GM19238 (cell line): ENCODE results near the gene CRACR2B.

Experiments used
- DNase-seq: peaks from one replicate; pipeline ENCODE4 v3.0.0; 2011; ENCODE audit warnings: low spot score; ENCODE audit not compliant: insufficient read length

CRACR2B gene

DNA sequence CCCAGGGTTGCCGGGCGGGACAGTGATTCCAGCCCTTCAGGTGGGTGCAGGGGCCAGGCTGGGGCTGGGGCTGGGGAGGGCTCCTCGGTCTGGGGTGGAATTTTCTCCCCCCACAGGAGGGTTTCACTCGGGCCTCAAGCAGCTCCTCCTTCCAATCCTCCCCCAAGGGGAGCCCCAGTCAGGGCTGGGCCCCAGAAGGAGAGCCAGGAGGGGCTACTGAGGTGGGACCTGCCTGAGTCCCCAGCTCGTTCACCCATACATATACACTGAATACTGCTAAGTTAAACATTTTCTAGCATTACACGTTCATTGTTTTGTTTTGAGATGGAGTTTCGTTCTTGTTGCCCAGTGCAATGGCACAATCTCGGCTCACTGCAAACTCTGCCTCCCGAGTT is 1.5 kb upstream of the CRACR2B start:
- no peak for DNase-seq

DNA sequence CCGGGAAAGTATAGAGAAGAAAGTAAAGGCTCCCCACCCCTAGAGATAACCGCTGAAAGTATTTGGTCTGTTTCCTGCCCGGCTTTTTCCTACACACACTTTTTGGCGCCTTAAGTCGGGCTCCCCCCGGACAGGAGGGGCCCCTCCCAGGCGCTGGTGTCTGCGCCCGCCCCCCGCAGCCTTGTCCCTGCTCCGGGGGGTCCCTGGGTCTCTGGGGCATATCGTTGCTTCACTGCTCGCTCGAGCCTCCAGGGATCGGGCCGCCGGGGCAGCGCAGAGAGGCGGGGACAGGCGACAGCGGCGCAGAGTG is 928 bp upstream of the CRACR2B start:
- no peak for DNase-seq

DNA sequence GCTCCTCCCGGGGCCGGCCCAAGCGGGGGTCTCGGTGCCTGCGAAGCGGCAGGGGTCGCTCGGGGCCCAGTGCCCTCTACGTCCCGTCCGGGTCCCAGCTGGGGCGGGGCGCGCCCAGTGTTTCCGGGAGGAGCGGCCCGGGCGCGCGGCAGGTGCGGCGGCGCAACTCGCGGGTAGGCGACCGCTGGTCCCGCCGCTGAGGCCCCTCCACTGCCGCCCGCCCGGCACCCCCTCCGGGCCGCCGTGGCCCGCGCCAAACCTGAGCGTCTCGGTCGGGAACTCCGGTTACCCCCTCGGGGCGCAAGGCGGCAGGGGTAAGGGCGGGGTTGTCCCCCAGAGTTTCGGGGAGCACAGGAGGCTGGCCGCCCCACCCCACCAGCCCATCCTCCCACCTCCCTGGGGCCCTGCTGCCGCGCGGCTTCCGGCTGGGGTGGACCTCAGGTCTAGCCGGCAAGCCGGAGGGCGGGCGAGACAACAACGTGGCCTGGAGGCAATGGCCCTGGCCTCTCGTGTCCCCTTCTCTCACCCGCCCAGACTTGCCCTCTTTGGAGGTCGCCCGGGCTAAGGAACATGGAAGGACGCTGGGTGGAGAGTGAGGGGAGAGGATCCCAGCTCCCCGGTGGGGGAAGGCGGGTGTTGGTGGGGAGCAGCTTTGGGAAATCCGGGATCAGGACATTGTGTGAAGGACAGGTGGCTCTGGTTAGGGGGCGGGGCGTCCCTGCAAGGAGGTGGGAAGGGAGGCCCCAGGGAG is 398 bp upstream of the CRACR2B start:
- DNase-seq = peak; percentile 70

DNA sequence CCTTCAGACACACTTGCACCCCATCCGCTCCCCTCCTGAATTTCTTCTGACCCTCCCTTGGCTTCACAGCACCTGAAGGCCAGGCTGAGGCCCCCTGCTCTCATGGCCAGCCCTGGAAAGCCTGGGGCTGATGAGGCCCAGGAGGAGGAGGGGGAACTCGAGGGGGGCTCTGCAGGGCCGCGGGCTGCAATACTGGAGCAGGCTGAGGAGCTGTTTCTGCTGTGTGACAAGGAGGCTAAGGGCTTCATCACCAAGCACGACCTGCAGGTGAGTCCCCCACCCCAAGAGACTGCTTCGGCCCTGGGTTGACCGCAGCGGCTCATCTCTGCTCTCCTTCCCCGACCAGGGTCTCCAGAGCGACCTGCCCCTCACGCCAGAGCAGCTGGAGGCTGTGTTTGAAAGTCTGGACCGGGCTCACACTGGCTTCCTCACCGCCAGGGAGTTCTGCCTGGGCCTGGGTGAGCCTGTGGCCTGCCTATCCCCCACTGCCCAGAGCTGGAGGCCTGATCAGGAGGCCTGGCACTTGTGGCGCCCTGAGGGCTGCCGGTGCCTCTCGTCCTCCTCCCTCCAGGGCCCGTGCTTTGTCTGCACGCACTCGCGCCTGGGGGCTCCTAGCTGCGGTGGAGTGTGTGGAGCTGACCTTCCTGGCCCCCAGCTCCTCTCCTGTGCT is 922 bp downstream of the CRACR2B start:
- no peak for DNase-seq

DNA sequence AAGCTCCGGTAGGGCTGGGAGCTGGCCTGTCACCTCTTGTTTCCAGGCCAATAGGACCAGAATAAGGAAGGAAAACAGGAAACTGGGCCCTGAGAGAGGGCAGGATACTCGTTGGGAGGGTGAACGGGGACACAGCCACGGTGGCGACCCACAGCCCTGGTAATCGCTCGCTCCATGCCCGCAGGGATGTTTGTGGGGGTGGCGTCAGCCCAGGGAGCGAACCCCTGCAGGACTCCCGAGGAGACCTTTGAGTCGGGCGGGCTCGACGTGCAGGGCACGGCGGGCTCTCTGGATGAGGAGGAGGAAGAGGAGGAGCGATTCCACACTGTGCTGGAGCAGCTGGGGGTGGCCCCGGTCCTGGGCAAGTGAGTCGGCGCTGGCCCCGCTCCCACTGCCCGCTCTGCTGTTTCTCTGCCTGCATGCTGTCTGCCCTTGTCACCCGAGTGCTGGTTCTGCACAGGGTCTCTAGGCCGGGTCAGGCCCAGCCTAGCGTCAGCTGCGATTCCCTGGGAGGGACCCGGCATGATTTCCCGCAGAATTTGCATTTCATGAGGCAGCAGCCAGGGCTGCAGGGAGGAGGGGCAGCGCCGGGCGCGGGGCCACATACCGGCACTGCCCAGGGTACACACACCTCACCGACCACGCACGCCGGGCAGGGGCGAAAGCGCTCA is 1.6 kb downstream of the CRACR2B start:
- DNase-seq = no peak

DNA sequence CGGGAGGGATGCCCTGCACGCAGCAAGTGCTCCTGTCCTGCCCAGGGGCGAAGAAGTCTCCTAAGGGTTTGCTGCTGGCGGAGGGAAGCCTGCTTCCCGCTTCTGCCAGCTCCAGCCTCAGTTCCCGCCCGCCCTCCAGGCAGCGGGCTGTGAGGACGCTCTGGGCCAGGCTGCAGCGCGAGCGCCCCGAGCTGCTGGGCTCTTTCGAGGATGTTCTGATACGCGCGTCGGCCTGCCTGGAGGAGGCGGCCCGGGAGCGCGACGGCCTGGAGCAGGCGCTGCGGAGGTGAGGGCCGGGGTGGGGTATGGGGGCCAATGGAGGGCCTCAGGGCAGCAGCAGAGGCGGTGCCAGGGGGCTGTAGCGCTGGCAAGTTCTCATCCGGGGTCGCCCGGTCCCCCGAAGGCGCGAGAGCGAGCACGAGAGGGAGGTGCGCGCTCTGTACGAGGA is 2.2 kb downstream of the CRACR2B start:
- no peak for DNase-seq

DNA sequence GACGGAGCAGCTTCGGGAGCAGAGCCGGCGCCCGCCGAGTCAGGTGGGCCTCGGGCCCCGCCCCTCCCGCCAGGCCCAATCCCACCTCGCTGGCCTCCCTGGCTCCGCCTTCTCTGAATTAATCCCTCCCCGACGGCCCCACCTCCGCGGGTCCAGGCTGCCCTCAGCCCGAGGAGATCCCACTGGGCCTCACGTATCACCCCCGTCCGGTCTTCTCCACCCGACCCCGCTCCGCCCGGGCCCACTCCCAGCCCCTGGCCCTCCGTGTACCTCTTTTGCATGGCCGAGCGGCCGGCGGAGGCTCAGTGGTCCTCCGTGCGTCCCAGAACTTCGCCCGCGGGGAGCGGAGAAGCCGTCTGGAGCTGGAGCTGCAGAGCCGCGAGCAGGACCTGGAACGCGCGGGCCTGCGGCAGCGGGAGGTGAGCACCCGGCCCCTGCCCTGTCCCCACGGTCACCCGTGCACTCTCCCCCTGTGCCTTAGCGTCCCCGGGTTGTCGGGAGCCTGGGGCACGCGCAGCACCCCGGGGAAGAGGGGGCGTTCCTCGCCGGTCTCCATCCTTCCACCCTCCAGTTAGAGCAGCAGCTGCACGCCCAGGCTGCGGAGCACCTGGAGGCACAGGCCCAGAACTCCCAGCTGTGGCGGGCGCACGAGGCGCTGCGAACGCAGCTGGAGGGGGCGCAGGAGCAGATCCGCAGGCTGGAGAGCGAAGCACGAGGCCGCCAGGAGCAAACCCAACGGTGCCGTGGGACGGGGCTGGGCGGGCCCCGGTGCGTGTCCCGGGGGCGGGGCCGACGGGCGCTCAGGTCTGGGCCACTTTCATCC is 2.8 kb downstream of the CRACR2B start:
- peak; percentile 84 for DNase-seq

DNA sequence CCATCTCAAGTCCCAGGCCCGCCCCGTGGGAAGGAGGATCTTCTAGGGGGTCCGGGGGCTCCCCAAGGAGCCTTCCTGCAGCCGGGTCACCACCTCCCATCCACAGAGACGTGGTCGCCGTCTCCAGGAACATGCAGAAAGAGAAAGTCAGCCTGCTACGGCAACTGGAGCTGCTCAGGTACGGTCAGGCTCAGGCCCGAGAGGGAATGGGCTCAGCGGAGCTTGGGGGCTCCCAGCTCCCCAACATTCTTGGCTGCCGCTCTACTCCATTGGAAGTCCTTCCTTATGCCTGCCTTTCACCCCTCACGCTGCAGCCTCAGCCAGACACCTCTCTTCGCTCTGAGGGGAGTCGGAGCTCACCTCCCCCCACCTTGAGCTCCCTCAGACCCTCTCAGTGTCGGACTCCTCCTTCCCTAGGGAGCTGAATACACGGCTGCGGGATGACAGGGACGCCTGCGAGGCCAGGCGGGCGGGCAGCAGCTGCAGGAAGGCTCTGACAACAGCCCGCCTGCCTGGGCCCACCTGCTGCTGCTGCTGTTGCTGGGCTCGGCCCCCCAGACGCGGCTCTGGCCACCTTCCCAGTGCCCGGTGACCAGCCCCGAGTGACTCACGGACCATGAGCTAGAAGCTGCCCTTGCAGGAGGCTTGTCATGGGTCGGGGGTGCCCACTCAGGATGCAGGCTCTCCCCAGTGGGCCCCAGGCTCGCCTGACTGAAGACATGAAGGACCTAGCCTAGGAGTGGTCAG is 3.6 kb downstream of the CRACR2B start:
- DNase-seq = no peak

DNA sequence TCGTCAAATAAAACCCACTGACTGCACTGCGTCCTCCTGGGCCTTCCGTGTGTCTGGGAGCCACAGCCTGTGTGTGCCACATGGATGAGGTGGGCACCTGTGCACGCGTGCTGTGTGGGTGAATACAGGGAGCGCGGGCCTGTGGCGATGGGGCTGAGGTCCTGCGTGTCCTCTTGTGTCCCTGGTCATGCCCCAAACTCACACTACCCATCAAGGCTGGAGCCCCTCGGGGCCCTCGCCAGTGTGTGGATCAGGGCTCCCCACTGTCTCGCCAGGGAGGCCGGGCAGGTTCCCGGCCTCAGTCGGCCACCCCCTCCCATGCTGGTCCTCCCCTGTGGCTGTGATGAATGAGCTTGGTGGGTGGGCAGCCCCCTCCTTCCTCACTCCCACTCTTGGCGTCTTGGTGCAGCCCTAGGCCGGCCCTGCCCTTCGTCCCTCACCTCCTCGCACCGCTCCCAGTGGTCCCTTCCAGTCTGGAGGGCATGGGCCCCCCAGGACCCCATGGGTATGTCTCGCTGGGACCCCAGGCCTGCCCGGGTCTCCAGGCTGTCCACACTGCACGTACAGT is 4.3 kb downstream of the CRACR2B start:
- no peak for DNase-seq

DNA sequence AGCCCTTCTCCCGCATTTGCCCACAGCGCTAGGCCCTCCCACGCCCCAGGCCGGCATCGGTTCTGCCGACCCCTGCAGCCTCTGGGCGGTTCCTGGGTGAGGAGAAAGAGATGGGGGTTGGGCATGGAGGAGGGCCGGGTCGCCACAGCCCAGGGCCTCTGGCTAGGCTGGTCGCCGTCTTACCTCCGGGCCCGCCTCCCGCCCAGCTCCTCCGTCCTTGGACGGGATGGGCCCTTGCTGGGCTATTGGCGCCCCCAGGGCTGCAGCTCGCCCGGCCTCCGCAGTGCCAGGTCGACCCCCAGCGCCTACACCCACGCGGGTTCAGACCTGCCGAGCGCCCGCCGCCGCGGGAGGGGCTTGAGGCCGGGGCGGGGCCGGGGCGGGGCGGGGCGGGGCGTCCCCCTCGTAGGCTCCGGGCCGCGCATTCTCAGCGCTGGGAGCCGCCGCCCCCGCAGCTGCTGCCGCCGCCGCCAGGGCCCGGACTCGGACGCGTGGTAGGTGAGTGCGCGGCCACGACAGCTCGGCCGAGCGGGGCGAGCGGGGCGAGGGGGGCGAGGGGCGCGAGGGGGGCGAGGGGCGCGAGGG is 4.9 kb downstream of the CRACR2B start, which contains the start of gene CD151:
Gene CD151, plus strand, starts transcription at position 424 of the 585 bp plus-strand sequence. CDS start 3,118 bp downstream, outside the sequence.
- DNase-seq = peak; percentile 75

DNA sequence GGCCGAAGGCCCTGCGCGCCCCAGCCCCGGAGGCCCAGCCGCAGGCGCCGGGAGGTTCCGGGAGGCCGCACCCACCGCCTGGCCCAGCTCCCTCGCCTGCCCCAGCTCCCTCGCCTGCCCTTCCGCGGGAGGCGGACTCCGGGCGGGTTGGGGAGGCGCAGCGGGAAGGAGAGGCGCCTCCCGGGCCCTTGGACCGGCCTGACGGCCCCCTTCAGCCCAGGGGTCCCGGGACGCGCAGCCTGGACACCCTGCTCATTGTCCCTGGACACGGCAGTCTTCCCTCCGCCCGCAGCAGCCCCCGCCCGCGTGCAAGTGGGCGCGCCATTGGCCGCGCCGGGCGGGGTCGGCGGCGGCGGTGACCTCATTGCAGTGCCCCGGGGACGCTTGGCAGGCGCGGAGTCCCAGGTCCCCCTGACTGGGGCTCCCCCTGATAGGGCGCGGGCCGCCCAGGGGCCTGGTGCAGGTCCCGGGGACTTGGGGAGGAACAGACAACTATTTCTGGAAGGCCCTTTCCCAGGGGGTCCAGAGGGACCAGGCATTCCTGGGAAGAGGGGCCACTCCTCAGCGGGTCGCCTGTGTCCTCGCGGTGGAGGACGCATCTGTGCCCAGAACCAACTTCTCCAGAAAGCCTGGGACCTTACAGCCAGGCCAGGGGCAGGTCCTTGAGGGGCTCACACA is 5.5 kb downstream of the CRACR2B start:
- no peak for DNase-seq

DNA sequence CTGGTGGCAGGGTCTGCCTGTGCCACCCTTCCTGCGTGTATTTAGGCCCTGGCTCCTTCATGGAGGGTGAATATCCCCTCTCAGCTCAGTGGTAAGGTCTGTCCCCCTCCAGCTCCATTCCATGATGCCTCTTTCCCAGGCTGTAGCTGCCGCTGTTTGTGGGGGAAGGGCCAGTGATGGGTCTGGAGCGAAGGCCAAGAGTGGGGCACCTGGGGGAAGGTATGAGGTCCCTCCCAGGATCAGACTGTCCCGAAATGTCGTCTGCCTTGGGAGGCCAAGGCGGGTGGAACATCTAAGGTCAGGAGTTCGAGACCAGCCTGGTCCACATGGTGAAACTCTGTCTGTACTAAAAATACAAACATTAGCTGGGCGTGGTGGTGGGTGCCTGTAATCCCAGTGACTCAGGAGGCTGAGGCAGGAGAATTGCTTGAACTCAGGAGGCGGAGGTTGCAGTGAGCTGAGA is 6.2 kb downstream of the CRACR2B start:
- no peak for DNase-seq

DNA sequence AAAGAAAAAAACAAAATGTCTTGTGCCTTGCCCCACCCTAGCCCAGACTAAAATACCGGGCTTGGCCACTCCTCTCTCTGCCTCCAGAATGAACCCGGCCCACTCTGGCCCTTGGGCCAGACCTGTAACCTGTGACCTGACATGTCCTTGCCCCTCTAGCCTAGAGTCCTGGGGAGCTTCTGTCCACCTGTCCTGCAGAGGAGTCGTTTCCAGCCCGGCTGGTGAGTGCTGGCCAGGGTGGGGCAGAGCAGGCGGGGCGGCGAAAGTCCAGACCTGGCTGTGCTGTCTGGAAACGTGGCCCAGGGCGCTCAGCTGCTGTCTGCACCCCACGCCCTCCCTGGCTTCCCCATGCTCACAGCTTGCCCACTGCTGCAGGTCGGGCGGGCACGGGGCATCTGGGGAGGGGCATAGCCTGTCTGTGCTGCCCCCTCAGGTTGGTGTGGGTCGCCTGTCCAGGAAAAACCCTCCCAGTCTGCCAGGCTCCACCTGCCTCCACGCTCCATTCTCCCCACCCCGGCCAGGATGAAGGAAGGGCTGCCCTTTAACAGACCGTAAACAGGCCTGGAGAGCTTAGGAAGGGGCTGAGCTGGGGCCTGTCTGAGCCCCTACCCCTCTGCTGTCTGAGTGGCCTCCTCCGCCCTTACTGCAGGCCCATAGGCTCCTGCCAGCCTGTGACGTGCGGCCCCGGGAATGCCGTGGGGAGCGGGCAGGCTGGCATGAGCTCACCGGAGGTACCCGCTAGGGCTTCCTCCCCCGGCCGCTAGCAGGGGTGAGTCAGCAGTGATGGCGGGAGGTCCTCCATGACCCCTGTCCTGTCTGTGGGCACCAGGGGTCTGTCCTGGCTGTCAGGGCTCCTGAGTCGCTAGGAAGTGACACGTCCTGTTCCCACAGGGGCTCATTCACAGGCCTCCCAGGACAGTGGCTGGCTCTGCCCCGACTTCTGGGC is 6.9 kb downstream of the CRACR2B start:
- DNase-seq = no peak

DNA sequence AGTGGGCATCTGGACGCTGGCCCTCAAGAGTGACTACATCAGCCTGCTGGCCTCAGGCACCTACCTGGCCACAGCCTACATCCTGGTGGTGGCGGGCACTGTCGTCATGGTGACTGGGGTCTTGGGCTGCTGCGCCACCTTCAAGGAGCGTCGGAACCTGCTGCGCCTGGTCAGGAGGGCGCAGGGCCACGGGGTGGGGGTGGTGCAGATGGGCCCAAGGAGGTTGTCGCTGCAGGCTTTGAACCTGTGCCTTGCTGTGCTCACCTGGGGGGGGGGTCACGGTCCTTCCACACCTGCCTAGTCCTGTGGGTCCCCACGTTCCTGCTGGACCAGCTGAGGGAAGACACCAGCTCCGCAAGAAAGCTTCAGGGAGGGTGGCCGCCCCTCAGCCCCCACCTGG is 8.6 kb downstream of the CRACR2B start:
- DNase-seq = no peak

DNA sequence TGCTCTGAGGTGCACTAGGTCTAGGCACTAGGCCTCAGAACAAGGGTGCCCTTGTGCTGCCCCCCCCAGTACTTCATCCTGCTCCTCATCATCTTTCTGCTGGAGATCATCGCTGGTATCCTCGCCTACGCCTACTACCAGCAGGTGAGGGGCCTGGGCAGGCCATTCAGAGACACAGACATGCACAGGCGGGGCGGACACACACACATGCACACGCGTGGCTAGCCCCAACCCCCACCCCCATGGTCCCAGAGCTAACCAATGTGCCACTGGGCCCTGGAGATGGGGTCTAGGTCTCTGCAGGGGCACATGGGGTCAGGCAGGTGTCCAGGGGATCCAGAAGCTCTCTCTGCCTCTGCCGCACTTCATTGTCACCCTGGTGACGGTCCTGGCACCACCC is 9.0 kb downstream of the CRACR2B start:
- DNase-seq = no peak

DNA sequence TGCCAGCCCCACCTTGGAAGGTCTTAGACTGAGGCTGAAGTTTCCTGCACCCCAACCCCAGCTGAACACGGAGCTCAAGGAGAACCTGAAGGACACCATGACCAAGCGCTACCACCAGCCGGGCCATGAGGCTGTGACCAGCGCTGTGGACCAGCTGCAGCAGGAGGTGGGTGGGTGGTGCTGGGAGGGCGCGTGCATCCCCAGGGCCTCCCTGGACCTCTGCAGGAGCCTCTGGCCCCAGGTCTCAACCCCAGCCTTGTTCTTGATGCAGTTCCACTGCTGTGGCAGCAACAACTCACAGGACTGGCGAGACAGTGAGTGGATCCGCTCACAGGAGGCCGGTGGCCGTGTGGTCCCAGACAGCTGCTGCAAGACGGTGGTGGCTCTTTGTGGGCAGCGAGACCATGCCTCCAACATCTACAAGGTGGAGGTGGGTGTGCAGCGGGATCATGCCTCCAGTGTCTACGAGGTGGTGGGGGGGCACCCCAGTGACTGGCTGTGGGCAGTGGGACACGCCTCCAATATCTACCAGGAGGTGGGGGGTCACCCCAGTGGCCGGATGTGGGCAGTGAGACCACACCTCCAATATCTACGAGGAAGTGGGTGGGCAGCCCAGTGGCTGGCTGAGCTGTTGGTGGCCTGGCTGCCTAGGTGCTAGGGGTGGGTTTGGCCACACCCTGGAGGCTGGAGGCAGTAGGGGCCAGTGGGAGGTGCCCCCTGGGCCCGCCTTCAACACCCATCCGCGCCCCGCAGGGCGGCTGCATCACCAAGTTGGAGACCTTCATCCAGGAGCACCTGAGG is 9.7 kb downstream of the CRACR2B start:
- DNase-seq = no peak

DNA sequence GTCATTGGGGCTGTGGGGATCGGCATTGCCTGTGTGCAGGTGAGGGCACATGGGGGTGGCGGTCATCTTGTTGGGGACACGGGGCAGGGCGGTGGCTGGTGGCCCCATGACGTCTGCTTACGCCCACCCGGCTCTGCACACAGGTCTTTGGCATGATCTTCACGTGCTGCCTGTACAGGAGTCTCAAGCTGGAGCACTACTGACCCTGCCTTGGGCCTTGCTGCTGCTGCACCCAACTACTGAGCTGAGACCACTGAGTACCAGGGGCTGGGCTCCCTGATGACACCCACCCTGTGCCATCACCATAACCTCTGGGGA is 10.2 kb downstream of the CRACR2B start:
- no peak for DNase-seq
